ENCODE results near the gene POC1B.

DNA sequence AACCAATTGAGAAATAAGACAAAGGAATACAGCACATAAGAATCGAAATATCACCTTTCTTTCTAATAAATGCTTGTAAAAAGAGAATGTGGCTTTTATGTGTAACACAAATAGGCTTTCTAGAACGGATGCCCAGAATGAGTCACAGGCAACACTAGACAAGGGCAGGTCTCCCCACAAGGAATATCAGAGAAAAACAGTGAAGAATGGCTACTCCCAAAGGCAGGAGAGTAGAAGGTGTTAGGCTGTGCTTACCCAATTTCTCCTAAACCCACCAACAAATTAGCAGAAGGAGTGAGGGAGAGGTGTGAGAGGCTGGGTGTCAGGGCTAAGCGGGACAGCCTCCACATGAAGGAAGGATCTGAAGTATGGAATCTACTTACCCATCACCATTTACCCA is 56.5 kb downstream of the POC1B start:
- TF ChIP-seq EZH2 (IDR thresholded peaks at IDR 0.05; ENCODE audit: low read length), result no peak
- TF ChIP-seq CTCF (optimal IDR thresholded peaks at IDR 0.05 in 1 of 3, IDR thresholded peaks at IDR 0.05 in 1 of 3, conservative IDR thresholded peaks at IDR 0.05 in 1 of 3; ENCODE audit: extremely low read depth in 1 of 3, insufficient read depth in 2 of 3, low read length in 3 of 3), result no peak

Measured in keratinocyte (primary cell).